ENCODE measurements around the gene TMEM94. TPM values are rescaled to one million over a fixed set of nuclear protein-coding genes. Genes with fewer than 3 reads are reported as not detected.

The TMEM94 gene
- total and polyA plus RNA-seq, 2 of the 13 experiments (the other 11 are each of a cell fraction or from before 2014, with no cell fraction given) = 32.6 to 134 TPM

GRCh38 chr17:75456417-75457046 is at the start of gene TMEM94 (continued):
- TF ChIP-seq GRHL1 (CRISPR knock-in tag; conservative IDR thresholded peaks at IDR 0.05) (no peak), ZSCAN31 (CRISPR knock-in tag; IDR thresholded peaks at IDR 0.05; ENCODE audit: low read depth) (no peak; the same call in 1 of the 2 replicates), ZNF24 (IDR thresholded peaks at IDR 0.05) (no peak), FOXC1 (CRISPR knock-in tag; IDR thresholded peaks at IDR 0.05; ENCODE audit: borderline replicate concordance) (peak; percentile 69; the same call in 1 of the 2 replicates), ZNF225 (CRISPR knock-in tag; IDR thresholded peaks at IDR 0.05) (no peak; the same call in 1 of the 2 replicates), PITX1 (CRISPR knock-in tag; IDR thresholded peaks at IDR 0.05) (peak; percentile 39; the same call in 1 of the 2 replicates), JARID2 (CRISPR knock-in tag; IDR thresholded peaks at IDR 0.05; ENCODE audit: insufficient replicate concordance) (no peak), ZNF230 (CRISPR knock-in tag; IDR thresholded peaks at IDR 0.05) (peak; percentile 86), KDM5A (IDR thresholded peaks at IDR 0.05; ENCODE audit: borderline replicate concordance, low read length) (peak; percentile 40; the same call in 1 of the 2 replicates), ZBTB21 (CRISPR knock-in tag; IDR thresholded peaks at IDR 0.05) (no peak; the same call in 1 of the 2 replicates), ZNF564 (CRISPR knock-in tag; IDR thresholded peaks at IDR 0.05) (no peak), IRF9 (CRISPR knock-in tag; IDR thresholded peaks at IDR 0.05; ENCODE audit: borderline replicate concordance) (peak; percentile 84; the same call in 1 of the 2 replicates), HDAC6 (IDR thresholded peaks at IDR 0.05; ENCODE audit: low read depth, low read length) (no peak)
- TF ChIP-seq, protein P1, sequence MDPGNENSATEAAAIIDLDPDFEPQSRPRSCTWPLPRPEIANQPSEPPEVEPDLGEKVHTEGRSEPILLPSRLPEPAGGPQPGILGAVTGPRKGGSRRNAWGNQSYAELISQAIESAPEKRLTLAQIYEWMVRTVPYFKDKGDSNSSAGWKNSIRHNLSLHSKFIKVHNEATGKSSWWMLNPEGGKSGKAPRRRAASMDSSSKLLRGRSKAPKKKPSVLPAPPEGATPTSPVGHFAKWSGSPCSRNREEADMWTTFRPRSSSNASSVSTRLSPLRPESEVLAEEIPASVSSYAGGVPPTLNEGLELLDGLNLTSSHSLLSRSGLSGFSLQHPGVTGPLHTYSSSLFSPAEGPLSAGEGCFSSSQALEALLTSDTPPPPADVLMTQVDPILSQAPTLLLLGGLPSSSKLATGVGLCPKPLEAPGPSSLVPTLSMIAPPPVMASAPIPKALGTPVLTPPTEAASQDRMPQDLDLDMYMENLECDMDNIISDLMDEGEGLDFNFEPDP (CRISPR knock-in tag; conservative IDR thresholded peaks at IDR 0.05) = no peak
- TF ChIP-seq, protein P2, sequence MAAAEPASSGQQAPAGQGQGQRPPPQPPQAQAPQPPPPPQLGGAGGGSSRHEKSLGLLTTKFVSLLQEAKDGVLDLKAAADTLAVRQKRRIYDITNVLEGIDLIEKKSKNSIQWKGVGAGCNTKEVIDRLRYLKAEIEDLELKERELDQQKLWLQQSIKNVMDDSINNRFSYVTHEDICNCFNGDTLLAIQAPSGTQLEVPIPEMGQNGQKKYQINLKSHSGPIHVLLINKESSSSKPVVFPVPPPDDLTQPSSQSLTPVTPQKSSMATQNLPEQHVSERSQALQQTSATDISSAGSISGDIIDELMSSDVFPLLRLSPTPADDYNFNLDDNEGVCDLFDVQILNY (CRISPR knock-in tag; conservative IDR thresholded peaks at IDR 0.05) = no peak

All from HepG2 (cell line).